Heart left ventricle (tissue), 16 donors: Measurements from ENCODE around the gene KAT5. TPM values are rescaled to one million over a fixed set of nuclear protein-coding genes. Genes with fewer than 3 reads are reported as not detected.
"Not testable (repeated sequence)": the region's sequence is repeated elsewhere in the genome, so short reads cannot be mapped to it uniquely, and the experiment has no call there.

ENCODE experiments used
- ATAC-seq, 4 donors: fragments of 200-7000 bp; cut with Tn5 transposase; one replicate each; pipeline ENCODE4 v1.9.1; 2020 to 2022; ENCODE audit warnings: moderate library complexity in 4 of 4, mild to moderate bottlenecking in 3 of 4, moderate number of reproducible peaks in 1 of 4
- DNase-seq, 5 donors: peaks; one replicate each; pipeline ENCODE4 v3.0.0-alpha.2; 2020
- H3K27ac ChIP-seq, 12 donors: fragments of 200-600 bp; sonication (generic) in 4 of 12; one replicate each; pipeline versions ENCODE4 v1.5.0 to v1.8.0; 2016 to 2022; ENCODE audit warnings: mild to moderate bottlenecking in 2 of 12
- H3K27me3 ChIP-seq, 9 donors: fragments of 200-600 bp; sonication (generic) in 2 of 9; one replicate each; pipeline versions ENCODE4 v1.5.1 to v1.8.0; 2016 to 2022; ENCODE audit warnings: mild to moderate bottlenecking in 3 of 9
- H3K36me3 ChIP-seq, 9 donors: fragments of 200-600 bp; sonication (generic) in 2 of 9; one replicate each; pipeline versions ENCODE4 v1.5.0 to v1.8.0; 2018 to 2022; ENCODE audit warnings: mild to moderate bottlenecking in 2 of 9
- H3K4me1 ChIP-seq, 12 donors: fragments of 200-600 bp; sonication (generic) in 4 of 12; one replicate each; pipeline versions ENCODE4 v1.5.0 to v1.8.0; 2016 to 2022; ENCODE audit warnings: mild to moderate bottlenecking in 3 of 12
- H3K4me3 ChIP-seq, 12 donors: fragments of 200-600 bp; sonication (generic) in 4 of 12; one replicate each; pipeline versions ENCODE4 v1.5.0 to v1.8.0; 2017 to 2022; ENCODE audit warnings: mild to moderate bottlenecking in 9 of 12, moderate library complexity in 4 of 12
- H3K9me3 ChIP-seq, 12 donors: fragments of 200-600 bp; sonication (generic) in 4 of 12; one replicate each; pipeline versions ENCODE4 v1.5.0 to v1.8.0; 2016 to 2022; ENCODE audit warnings: mild to moderate bottlenecking in 1 of 12
- CTCF ChIP-seq, 12 donors: fragments of 200-600 bp; sonication (generic) in 4 of 12; IDR thresholded peaks; one replicate each; pipeline versions ENCODE4 v1.5.0 to v1.8.0; 2018 to 2022; ENCODE audit warnings: antibody characterized with exemption in 12 of 12, mild to moderate bottlenecking in 5 of 12
- POLR2A ChIP-seq, 2 donors: fragments of 450-650 bp; IDR thresholded peaks; one replicate each; pipeline ENCODE4 v1.6.1; 2017; ENCODE audit warnings: antibody characterized with exemption in 2 of 2, mild to moderate bottlenecking in 2 of 2, moderate library complexity in 2 of 2
- WGBS, 4 donors: extraction: QIAGEN DNeasy Blood & Tissue Kit in 2 of 4; methylation state at CpG; one replicate each; pipeline versions ENCODE4 v1.1.5 to v1.1.7; 2013 to 2018; 5-methylcytosine and 5-hydroxymethylcytosine counted together
- intact Hi-C, 10 donors: fragments of 100-400 bp; cut with DNase I; formaldehyde crosslinking; loops; one replicate each; pipeline versions ENCODE4 v1.11.1 to v1.14.2; 2022
- polyA plus RNA-seq, 2 donors: library from polyadenylated mRNA; stranded (reverse); fragments of 200-250 nt; gene quantifications; one replicate each; pipeline ENCODE4 v1.2.3, GENCODE V29; 2013
- total RNA-seq, 9 donors: library from RNA; depleted of rRNA in 2 of 9; stranded (reverse); fragments of >200 nt in 2 of 9; fragmentation: NEBNext Ultra II Directional in 3 of 9; extraction: Animal tissue kit (Norgen Biotek cat#: 25700) in 3 of 9; gene quantifications; one replicate each; pipeline versions ENCODE4 v1.1.0 to v1.2.4, GENCODE V29; 2016 to 2023
- donor health status: ischemic (EF 13 %, LVEDD 7.1; RV severe dilation, severe dysfunction).
- donor health status: healthy with polysubstance abuse.
- donor health status: DM: no; HTN: yes; CAD: no.
- donor health status: DM: no; HTN: no; CAD: no.
- donor health status: ischemic (EF 25% LVEDD 6.9; RV normal size, moderate dysfunction).
- donor health status: ischemic (EF 25% LVEDD 5.7; RV mildly dilated, moderate dysfunction).
- donor health status: healthy.
- donor health status: DM: yes; HTN: yes; CAD: no.
- donor health status: ischemic (EF 35%, LVEDD 5.7; RV mildly dilated, moderate dysfunction).
- donor health status: nonischemic (EF 11% LVEDD 7.7; RV severe dilation, severe dysfunction).
- donor health status: DM: yes; HTN: yes; CAD: no.
- donor health status: PGD.
- donor health status: ischemic (EF 29% LVEDD 5.4; RV normal size, mild dysfunction).
- donor health status: nonischemic (EF 23%, LVEDD 6.1; RV moderate dilation, normal function).

The KAT5 gene
- total and polyA plus RNA-seq, 11 donors = 36.4 to 62.5 (median 40.1) TPM

GRCh38 chr11:65764434-65764833 is 52.4 kb downstream of the KAT5 start:
- DNase-seq (no peak), ATAC-seq (no peak)
- Histone ChIP-seq H3K4me1 (peaks cover 0 to 3% (median 0%) of the 10 kb centered on the region in 12 donors), H3K27me3 (no peaks in the 10 kb centered on the region), H3K4me3 (no peak overlapping the region), H3K27ac (no peak overlapping the region), H3K9me3 (no peaks in the 10 kb centered on the region), H3K36me3 (no peaks in the 10 kb centered on the region)
- 72 to 79% (median 77%) methylated on average over 5 of the region's 5 CpGs for WGBS, 4 donors
- intact Hi-C loops = no loop called here
- TF ChIP-seq POLR2A (IDR thresholded peaks at IDR 0.05) (no peak), CTCF (IDR thresholded peaks at IDR 0.05) (no peak)

- Histone ChIP-seq H3K36me3 (no peaks in the 10 kb centered on the region), H3K9me3 (no peaks in the 10 kb centered on the region), H3K27ac (no peak overlapping the region), H3K4me1 (peaks cover 0 to 8% (median 0%) of the 10 kb centered on the region in 12 donors), H3K27me3 (no peaks in the 10 kb centered on the region), H3K4me3 (no peak overlapping the region)
- ATAC-seq (no peak), DNase-seq (no peak)
- TF ChIP-seq CTCF (IDR thresholded peaks at IDR 0.05) = no peak
- TF ChIP-seq POLR2A (IDR thresholded peaks at IDR 0.05) = no peak
- WGBS, 4 donors = 74 to 78% (median 76%) methylated on average over 7 of the region's 7 CpGs
- intact Hi-C loops = no loop called here
Measured at GRCh38 chr11:65766535-65766934, 54.5 kb downstream of the KAT5 start.

- DNase-seq (no peak), ATAC-seq (no peak)
- H3K4me1 ChIP-seq = peaks cover 0 to 8% (median 0%) of the 10 kb centered on the region in 12 donors
- H3K36me3 ChIP-seq = no peaks in the 10 kb centered on the region
- intact Hi-C loops = no loop called here
- H3K9me3 ChIP-seq = no peaks in the 10 kb centered on the region
- no peak overlapping the region for H3K4me3 ChIP-seq
- no peak for TF ChIP-seq POLR2A (IDR thresholded peaks at IDR 0.05)
- no peak for TF ChIP-seq CTCF (IDR thresholded peaks at IDR 0.05)
- 82 to 86% (median 84%) methylated on average over 10 of the region's 10 CpGs for WGBS, 4 donors
- no peak overlapping the region for H3K27ac ChIP-seq
- H3K27me3 ChIP-seq = no peaks in the 10 kb centered on the region
Measured at GRCh38 chr11:65767406-65767805, 55.4 kb downstream of the KAT5 start.

GRCh38 chr11:65767806-65768205 is 55.8 kb downstream of the KAT5 start:
- H3K9me3 ChIP-seq, H3K27me3 ChIP-seq, H3K36me3 ChIP-seq, H3K4me1 ChIP-seq, DNase-seq, H3K27ac ChIP-seq, ATAC-seq, intact Hi-C loops, H3K4me3 ChIP-seq: not testable (repeated sequence)
- 85 to 90% (median 89%) methylated on average over 5 of the region's 5 CpGs for WGBS, 4 donors

Other genes starting within 250 kb of the KAT5 start
- 1,000 to 10,000 TPM; 1,047 to 9,662 (median 6,606) TPM for gene MALAT1, start 213.2 kb upstream of the KAT5 start, total RNA-seq
- gene MALAT1, start 213.2 kb upstream of the KAT5 start, polyA plus RNA-seq = 1,000 to 10,000 TPM; 1,168 to 4,497 TPM
- gene SCYL1, start 187.2 kb upstream of the KAT5 start, total RNA-seq = 100 to 1,000 TPM in 1 of 9 donors, 10 to 100 TPM in 8; 51.6 to 135 (median 62.2) TPM
- gene SCYL1, start 187.2 kb upstream of the KAT5 start, polyA plus RNA-seq = 10 to 100 TPM; 86.6 to 90.2 TPM
- gene LTBP3, start 153.9 kb upstream of the KAT5 start, total RNA-seq = 100 to 1,000 TPM in 1 of 9 donors, 10 to 100 TPM in 8; 51.4 to 125 (median 88.9) TPM
- 10 to 100 TPM; 26.3 to 36.3 TPM for gene LTBP3, start 153.9 kb upstream of the KAT5 start, polyA plus RNA-seq
- gene ZNRD2, start 141.8 kb upstream of the KAT5 start, total RNA-seq = 10 to 100 TPM; 23.2 to 63.6 (median 33.9) TPM
- 100 to 1,000 TPM in 1 of 2 donors, 10 to 100 TPM in 1; 49.7 to 101 TPM for gene ZNRD2, start 141.8 kb upstream of the KAT5 start, polyA plus RNA-seq
- 10 to 100 TPM; 25.8 to 87.9 (median 38.4) TPM for gene FAM89B, start 139.7 kb upstream of the KAT5 start, total RNA-seq
- 10 to 100 TPM; 46.6 to 50.0 TPM for gene FAM89B, start 139.7 kb upstream of the KAT5 start, polyA plus RNA-seq
- gene EHBP1L1, start 136.2 kb upstream of the KAT5 start, total RNA-seq = 100 to 1,000 TPM in 3 of 9 donors, 10 to 100 TPM in 6; 37.4 to 144 (median 80.9) TPM
- gene EHBP1L1, start 136.2 kb upstream of the KAT5 start, polyA plus RNA-seq = 10 to 100 TPM; 52.3 to 71.4 TPM
- under 1 TPM in 7 of 9 donors, not detected in 2; 0.18 to 0.75 (median 0.41) TPM for gene KCNK7, start 116.5 kb upstream of the KAT5 start, total RNA-seq
- 1 to 10 TPM in 1 of 2 donors, under 1 TPM in 1; 0.42 to 1.6 TPM for gene KCNK7, start 116.5 kb upstream of the KAT5 start, polyA plus RNA-seq
- gene MAP3K11, start 98.0 kb upstream of the KAT5 start, total RNA-seq = 10 to 100 TPM; 26.2 to 68.6 (median 31.4) TPM
- 10 to 100 TPM; 29.4 to 39.3 TPM for gene MAP3K11, start 98.0 kb upstream of the KAT5 start, polyA plus RNA-seq
- 10 to 100 TPM in 8 of 9 donors, 1 to 10 TPM in 1; 9.5 to 23.4 (median 15.4) TPM for gene PCNX3, start 96.5 kb upstream of the KAT5 start, total RNA-seq
- 10 to 100 TPM in 1 of 2 donors, 1 to 10 TPM in 1; 7.1 to 14.0 TPM for gene PCNX3, start 96.5 kb upstream of the KAT5 start, polyA plus RNA-seq
- 10 to 100 TPM; 17.0 to 63.3 (median 21.6) TPM for gene SIPA1, start 74.2 kb upstream of the KAT5 start, total RNA-seq
- gene SIPA1, start 74.2 kb upstream of the KAT5 start, polyA plus RNA-seq = 10 to 100 TPM; 26.5 to 35.5 TPM
- gene RELA, start 49.3 kb upstream of the KAT5 start, total RNA-seq = 10 to 100 TPM; 31.2 to 86.4 (median 42.3) TPM
- gene RELA, start 49.3 kb upstream of the KAT5 start, polyA plus RNA-seq = 10 to 100 TPM; 22.2 to 49.5 TPM
- 100 to 1,000 TPM in 2 of 9 donors, 10 to 100 TPM in 7; 31.7 to 131 (median 44.6) TPM for gene RNASEH2C, start 8.5 kb downstream of the KAT5 start, total RNA-seq
- gene RNASEH2C, start 8.5 kb downstream of the KAT5 start, polyA plus RNA-seq = 100 to 1,000 TPM in 1 of 2 donors, 10 to 100 TPM in 1; 90.5 to 120 TPM
- gene AP5B1, start 68.7 kb downstream of the KAT5 start, total RNA-seq = 10 to 100 TPM in 2 of 9 donors, 1 to 10 TPM in 7; 5.4 to 17.7 (median 8.7) TPM
- 1 to 10 TPM; 4.4 to 9.5 TPM for gene AP5B1, start 68.7 kb downstream of the KAT5 start, polyA plus RNA-seq
- gene OVOL1, start 74.8 kb downstream of the KAT5 start, total RNA-seq = not detected
- gene OVOL1, start 74.8 kb downstream of the KAT5 start, polyA plus RNA-seq = not detected
- gene SNX32, start 121.7 kb downstream of the KAT5 start, total RNA-seq = under 1 TPM in 4 of 9 donors, not detected in 5; 0.13 to 0.52 (median 0.37) TPM
- gene SNX32, start 121.7 kb downstream of the KAT5 start, polyA plus RNA-seq = under 1 TPM; 0.11 to 0.54 TPM
- gene CFL1, start 145.9 kb downstream of the KAT5 start, total RNA-seq = 100 to 1,000 TPM; 289 to 839 (median 424) TPM
- gene CFL1, start 145.9 kb downstream of the KAT5 start, polyA plus RNA-seq = 100 to 1,000 TPM; 289 to 973 TPM
- gene MUS81, start 148.2 kb downstream of the KAT5 start, total RNA-seq = 10 to 100 TPM; 24.6 to 39.6 (median 35.5) TPM
- gene MUS81, start 148.2 kb downstream of the KAT5 start, polyA plus RNA-seq = 10 to 100 TPM; 53.0 to 56.1 TPM
- gene EFEMP2, start 160.5 kb downstream of the KAT5 start, total RNA-seq = 100 to 1,000 TPM in 3 of 9 donors, 10 to 100 TPM in 6; 67.7 to 123 (median 88.7) TPM
- 10 to 100 TPM; 43.6 to 86.6 TPM for gene EFEMP2, start 160.5 kb downstream of the KAT5 start, polyA plus RNA-seq
- 1 to 10 TPM in 3 of 9 donors, under 1 TPM in 5, not detected in 1; 0.16 to 9.4 (median 0.90) TPM for gene CTSW, start 167.6 kb downstream of the KAT5 start, total RNA-seq
- under 1 TPM; 0.17 to 0.53 TPM for gene CTSW, start 167.6 kb downstream of the KAT5 start, polyA plus RNA-seq
- 10 to 100 TPM; 48.2 to 93.9 (median 57.3) TPM for gene FIBP, start 176.2 kb downstream of the KAT5 start, total RNA-seq
- 10 to 100 TPM; 35.0 to 74.7 TPM for gene FIBP, start 176.2 kb downstream of the KAT5 start, polyA plus RNA-seq
- 10 to 100 TPM; 32.3 to 78.1 (median 36.9) TPM for gene CCDC85B, start 178.4 kb downstream of the KAT5 start, total RNA-seq
- gene CCDC85B, start 178.4 kb downstream of the KAT5 start, polyA plus RNA-seq = 10 to 100 TPM; 31.3 to 62.1 TPM
- gene FOSL1, start 188.1 kb downstream of the KAT5 start, total RNA-seq = 10 to 100 TPM in 1 of 9 donors, 1 to 10 TPM in 6, under 1 TPM in 2; 0.22 to 13.7 (median 1.5) TPM
- 10 to 100 TPM in 1 of 2 donors, 1 to 10 TPM in 1; 1.2 to 48.1 TPM for gene FOSL1, start 188.1 kb downstream of the KAT5 start, polyA plus RNA-seq
- gene C11orf68, start 206.8 kb downstream of the KAT5 start, total RNA-seq = 10 to 100 TPM; 17.0 to 49.0 (median 39.5) TPM
- gene C11orf68, start 206.8 kb downstream of the KAT5 start, polyA plus RNA-seq = 10 to 100 TPM; 34.0 to 41.5 TPM
- gene DRAP1, start 207.2 kb downstream of the KAT5 start, total RNA-seq = 100 to 1,000 TPM in 4 of 9 donors, 10 to 100 TPM in 5; 76.5 to 144 (median 96.9) TPM
- gene DRAP1, start 207.2 kb downstream of the KAT5 start, polyA plus RNA-seq = 100 to 1,000 TPM; 168 to 180 TPM
- gene TSGA10IP, start 233.2 kb downstream of the KAT5 start, total RNA-seq = under 1 TPM in 1 of 9 donors, not detected in 8; 0.51 TPM
- not detected for gene TSGA10IP, start 233.2 kb downstream of the KAT5 start, polyA plus RNA-seq
- 10 to 100 TPM; 21.6 to 57.2 (median 31.1) TPM for gene SART1, start 249.5 kb downstream of the KAT5 start, total RNA-seq
- 10 to 100 TPM; 40.4 to 70.1 TPM for gene SART1, start 249.5 kb downstream of the KAT5 start, polyA plus RNA-seq